Right ventricle myocardium inferior (tissue), 1 donor: ENCODE results near the gene WDR89. TPM values are rescaled to one million over a fixed set of nuclear protein-coding genes. Genes with fewer than 3 reads are reported as not detected.

ENCODE experiments used
- total RNA-seq: library from RNA; stranded (reverse); fragmentation: NEBNext Ultra II Directional; extraction: Animal tissue kit (Norgen Biotek cat#: 25700); gene quantifications from one replicate; pipeline ENCODE4 v1.2.1, GENCODE V29; 2021
- donor health status: DM: no; HTN: yes; CAD: no; lungs with severe emphysema.

The WDR89 gene
- total RNA-seq, 1 donor from 2014 or later, result 6.6 TPM

Other genes starting within 250 kb of the WDR89 start
- 36.3 TPM for gene PPP2R5E, start 98.5 kb downstream of the WDR89 start, total RNA-seq
- gene SGPP1, start 86.2 kb upstream of the WDR89 start, total RNA-seq, result 5.4 TPM
- gene SYNE2, start 211.1 kb upstream of the WDR89 start, total RNA-seq, result 191 TPM